Measurements from ENCODE around the gene DOLPP1.

DNA sequence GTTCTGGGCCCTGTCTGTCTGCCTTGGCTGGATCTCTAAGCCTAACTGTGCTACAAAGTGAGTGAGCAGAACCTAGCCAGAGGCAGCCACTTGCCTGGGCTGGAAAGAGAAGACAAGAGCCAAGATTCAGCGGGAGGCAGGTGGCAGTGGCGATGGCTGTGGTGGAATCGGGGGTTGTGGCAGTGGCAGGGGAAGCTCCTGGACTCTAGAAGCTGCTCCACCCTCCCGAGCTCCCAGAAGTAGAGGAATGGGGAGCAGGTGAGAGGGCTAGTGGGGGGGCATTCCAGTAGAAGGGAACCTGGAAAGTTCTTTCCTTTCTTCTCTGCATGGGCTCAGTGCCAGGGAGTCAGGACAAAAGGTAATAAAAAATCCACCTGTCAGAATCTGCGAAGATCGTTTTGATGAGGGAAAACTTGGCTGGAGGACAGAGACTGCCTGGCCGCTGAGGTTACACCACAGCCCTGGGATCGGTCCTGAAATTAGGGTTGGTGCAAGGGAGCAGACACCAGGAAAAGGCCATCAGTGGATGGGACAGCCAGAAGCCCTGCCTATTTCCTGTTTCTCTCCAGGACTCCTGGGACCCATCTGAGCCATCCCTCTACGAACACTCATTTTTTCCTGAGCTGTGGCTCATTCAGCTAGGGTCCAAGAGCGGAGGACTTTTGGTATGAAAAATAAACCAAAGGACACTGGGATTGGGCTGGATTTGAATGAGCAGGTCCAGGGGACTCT lies 28.1 kb downstream of the DOLPP1 start:
- TF ChIP-seq, protein P1, sequence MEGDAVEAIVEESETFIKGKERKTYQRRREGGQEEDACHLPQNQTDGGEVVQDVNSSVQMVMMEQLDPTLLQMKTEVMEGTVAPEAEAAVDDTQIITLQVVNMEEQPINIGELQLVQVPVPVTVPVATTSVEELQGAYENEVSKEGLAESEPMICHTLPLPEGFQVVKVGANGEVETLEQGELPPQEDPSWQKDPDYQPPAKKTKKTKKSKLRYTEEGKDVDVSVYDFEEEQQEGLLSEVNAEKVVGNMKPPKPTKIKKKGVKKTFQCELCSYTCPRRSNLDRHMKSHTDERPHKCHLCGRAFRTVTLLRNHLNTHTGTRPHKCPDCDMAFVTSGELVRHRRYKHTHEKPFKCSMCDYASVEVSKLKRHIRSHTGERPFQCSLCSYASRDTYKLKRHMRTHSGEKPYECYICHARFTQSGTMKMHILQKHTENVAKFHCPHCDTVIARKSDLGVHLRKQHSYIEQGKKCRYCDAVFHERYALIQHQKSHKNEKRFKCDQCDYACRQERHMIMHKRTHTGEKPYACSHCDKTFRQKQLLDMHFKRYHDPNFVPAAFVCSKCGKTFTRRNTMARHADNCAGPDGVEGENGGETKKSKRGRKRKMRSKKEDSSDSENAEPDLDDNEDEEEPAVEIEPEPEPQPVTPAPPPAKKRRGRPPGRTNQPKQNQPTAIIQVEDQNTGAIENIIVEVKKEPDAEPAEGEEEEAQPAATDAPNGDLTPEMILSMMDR (IDR thresholded peaks at IDR 0.05), result no peak
- TF ChIP-seq RAD21 (IDR thresholded peaks at IDR 0.05; ENCODE audit: low read length), result no peak
- TF ChIP-seq, protein P2, sequence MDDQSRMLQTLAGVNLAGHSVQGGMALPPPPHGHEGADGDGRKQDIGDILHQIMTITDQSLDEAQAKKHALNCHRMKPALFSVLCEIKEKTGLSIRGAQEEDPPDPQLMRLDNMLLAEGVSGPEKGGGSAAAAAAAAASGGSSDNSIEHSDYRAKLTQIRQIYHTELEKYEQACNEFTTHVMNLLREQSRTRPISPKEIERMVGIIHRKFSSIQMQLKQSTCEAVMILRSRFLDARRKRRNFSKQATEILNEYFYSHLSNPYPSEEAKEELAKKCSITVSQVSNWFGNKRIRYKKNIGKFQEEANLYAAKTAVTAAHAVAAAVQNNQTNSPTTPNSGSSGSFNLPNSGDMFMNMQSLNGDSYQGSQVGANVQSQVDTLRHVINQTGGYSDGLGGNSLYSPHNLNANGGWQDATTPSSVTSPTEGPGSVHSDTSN (IDR thresholded peaks at IDR 0.05), result no peak

Data from SK-N-SH (cell line).